ENCODE data around the gene FER.

FER gene

GRCh38 chr5:109218818-109219217, 471.1 kb downstream of the FER start:
- H3K4me3 Mint-ChIP-seq = no peak overlapping the region
- H3K9me3 Mint-ChIP-seq = no peaks in the 10 kb centered on the region
- ATAC-seq (replicated peaks; ENCODE audit: extremely low read depth, poor library complexity, severe bottlenecking) (no peak), DNase-seq (ENCODE audit: low spot score in 2 of 2) (no peak)
- H3K27ac Mint-ChIP-seq (ENCODE audit: low read depth) = no peak overlapping the region
- peaks cover 2% of the 10 kb centered on the region for H3K36me3 Mint-ChIP-seq (ENCODE audit: insufficient read depth)
- no peaks in the 10 kb centered on the region for H3K4me1 Mint-ChIP-seq
- H3K27me3 Mint-ChIP-seq = peaks cover 18% of the 10 kb centered on the region

GRCh38 chr5:109223531-109223930, 475.8 kb downstream of the FER start:
- no peak overlapping the region for H3K4me3 Mint-ChIP-seq
- ATAC-seq (replicated peaks; ENCODE audit: extremely low read depth, poor library complexity, severe bottlenecking) = no peak
- peaks cover 2% of the 10 kb centered on the region for H3K36me3 Mint-ChIP-seq (ENCODE audit: insufficient read depth)
- peaks cover 9% of the 10 kb centered on the region for H3K27me3 Mint-ChIP-seq
- H3K4me1 Mint-ChIP-seq = no peaks in the 10 kb centered on the region
- H3K27ac Mint-ChIP-seq (ENCODE audit: low read depth) = no peak overlapping the region
- no peaks in the 10 kb centered on the region for H3K9me3 Mint-ChIP-seq
- no peak for DNase-seq (ENCODE audit: low spot score in 2 of 2)

- DNase-seq (ENCODE audit: low spot score in 2 of 2) (no peak), ATAC-seq (replicated peaks; ENCODE audit: extremely low read depth, poor library complexity, severe bottlenecking) (no peak)
- no peak overlapping the region for H3K4me3 Mint-ChIP-seq
- peaks cover 2% of the 10 kb centered on the region for H3K36me3 Mint-ChIP-seq (ENCODE audit: insufficient read depth)
- peaks cover under 1% of the 10 kb centered on the region for H3K27me3 Mint-ChIP-seq
- H3K4me1 Mint-ChIP-seq = no peaks in the 10 kb centered on the region
- no peaks in the 10 kb centered on the region for H3K9me3 Mint-ChIP-seq
- no peak overlapping the region for H3K27ac Mint-ChIP-seq (ENCODE audit: low read depth)
Observed at GRCh38 chr5:109224276-109224882, 476.7 kb downstream of the FER start.

GRCh38 chr5:109225716-109226625, 478.3 kb downstream of the FER start:
- DNase-seq (ENCODE audit: low spot score in 2 of 2) = no peak

GRCh38 chr5:109230369-109230768, 482.7 kb downstream of the FER start:
- Mint-ChIP-seq H3K36me3 (ENCODE audit: insufficient read depth) (no peaks in the 10 kb centered on the region), H3K4me1 (no peaks in the 10 kb centered on the region), H3K27me3 (no peaks in the 10 kb centered on the region), H3K4me3 (no peak overlapping the region), H3K9me3 (peaks cover 6% of the 10 kb centered on the region), H3K27ac (ENCODE audit: low read depth) (no peak overlapping the region)
- ATAC-seq (replicated peaks; ENCODE audit: extremely low read depth, poor library complexity, severe bottlenecking) = no peak
- no peak for DNase-seq (ENCODE audit: low spot score in 2 of 2)

More at GRCh38 chr5:109225716-109226625, 478.3 kb downstream of the FER start:
- Mint-ChIP-seq H3K36me3 (ENCODE audit: insufficient read depth) (peaks cover 2% of the 10 kb centered on the region), H3K4me3 (no peak overlapping the region), H3K9me3 (no peaks in the 10 kb centered on the region), H3K4me1 (no peaks in the 10 kb centered on the region), H3K27ac (ENCODE audit: low read depth) (no peak overlapping the region), H3K27me3 (no peaks in the 10 kb centered on the region)
- ATAC-seq (replicated peaks; ENCODE audit: extremely low read depth, poor library complexity, severe bottlenecking) = no peak

- Mint-ChIP-seq H3K4me1 (no peaks in the 10 kb centered on the region), H3K36me3 (ENCODE audit: insufficient read depth) (no peaks in the 10 kb centered on the region), H3K9me3 (peaks cover 13% of the 10 kb centered on the region), H3K27me3 (no peaks in the 10 kb centered on the region), H3K4me3 (no peak overlapping the region), H3K27ac (ENCODE audit: low read depth) (no peak overlapping the region)
- no peak for ATAC-seq (replicated peaks; ENCODE audit: extremely low read depth, poor library complexity, severe bottlenecking)
- DNase-seq (ENCODE audit: low spot score in 2 of 2) = no peak
Observed at GRCh38 chr5:109231331-109231730, 483.6 kb downstream of the FER start.

- Mint-ChIP-seq H3K4me3 (no peak overlapping the region), H3K9me3 (peaks cover 20% of the 10 kb centered on the region), H3K27ac (ENCODE audit: low read depth) (no peak overlapping the region), H3K36me3 (ENCODE audit: insufficient read depth) (peaks cover 3% of the 10 kb centered on the region), H3K27me3 (no peaks in the 10 kb centered on the region), H3K4me1 (no peaks in the 10 kb centered on the region)
- DNase-seq (ENCODE audit: low spot score in 2 of 2) (no peak), ATAC-seq (replicated peaks; ENCODE audit: extremely low read depth, poor library complexity, severe bottlenecking) (no peak)
Observed at GRCh38 chr5:109234381-109234780, 486.7 kb downstream of the FER start.

- Mint-ChIP-seq H3K36me3 (ENCODE audit: insufficient read depth) (peaks cover 3% of the 10 kb centered on the region), H3K27ac (ENCODE audit: low read depth) (no peak overlapping the region), H3K4me3 (no peak overlapping the region), H3K4me1 (no peaks in the 10 kb centered on the region), H3K27me3 (no peaks in the 10 kb centered on the region), H3K9me3 (peaks cover 20% of the 10 kb centered on the region)
- DNase-seq (ENCODE audit: low spot score in 2 of 2) (no peak), ATAC-seq (replicated peaks; ENCODE audit: extremely low read depth, poor library complexity, severe bottlenecking) (no peak)
Observed at GRCh38 chr5:109239456-109239855, 491.8 kb downstream of the FER start.

- Mint-ChIP-seq H3K27me3 (no peaks in the 10 kb centered on the region), H3K27ac (ENCODE audit: low read depth) (no peak overlapping the region), H3K4me1 (no peaks in the 10 kb centered on the region), H3K4me3 (no peak overlapping the region), H3K36me3 (ENCODE audit: insufficient read depth) (peaks cover 3% of the 10 kb centered on the region), H3K9me3 (peaks cover 16% of the 10 kb centered on the region)
- ATAC-seq (replicated peaks; ENCODE audit: extremely low read depth, poor library complexity, severe bottlenecking) (no peak), DNase-seq (ENCODE audit: low spot score in 2 of 2) (no peak)
Observed at GRCh38 chr5:109242518-109242917, 494.8 kb downstream of the FER start.

GRCh38 chr5:109246395-109246794, 498.7 kb downstream of the FER start:
- Mint-ChIP-seq H3K4me3 (no peak overlapping the region), H3K4me1 (no peaks in the 10 kb centered on the region), H3K27me3 (no peaks in the 10 kb centered on the region), H3K9me3 (peaks cover 11% of the 10 kb centered on the region), H3K27ac (ENCODE audit: low read depth) (no peak overlapping the region), H3K36me3 (ENCODE audit: insufficient read depth) (no peaks in the 10 kb centered on the region)
- ATAC-seq (replicated peaks; ENCODE audit: extremely low read depth, poor library complexity, severe bottlenecking) (no peak), DNase-seq (ENCODE audit: low spot score in 2 of 2) (no peak)
